ENCODE measurements around the gene RPL26. TPM values are rescaled to one million over a fixed set of nuclear protein-coding genes. Genes with fewer than 3 reads are reported as not detected.

The RPL26 gene
- total and polyA plus RNA-seq, 2 donors (not counting 3 experiments of a cell fraction or from before 2014, with no cell fraction given), result 1,805 to 2,229 TPM

DNA sequence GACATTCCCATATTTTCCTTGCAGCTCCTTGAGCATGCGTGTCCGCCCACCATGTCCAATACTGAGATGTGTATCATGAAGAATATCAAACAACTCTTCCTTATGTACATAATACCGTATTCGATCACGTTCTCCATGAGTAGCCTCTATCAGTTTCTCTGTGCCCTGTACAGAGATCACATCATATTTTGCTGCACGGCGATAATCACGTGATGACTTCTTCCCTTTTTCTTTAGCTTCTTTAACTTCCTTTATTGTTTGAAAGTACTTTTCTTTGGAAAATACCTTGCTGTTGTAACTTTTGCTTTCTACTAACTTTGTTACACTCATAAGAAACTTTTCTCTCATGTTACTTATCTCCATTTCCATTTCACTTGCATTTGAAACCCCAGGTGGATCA is 13.0 kb downstream of the RPL26 start:
- DNase-seq (ENCODE audit: low read depth, low spot score) (no peak), FAIRE-seq (no peak)
- no peaks in the 10 kb centered on the region for H3K9me3 ChIP-seq (replicated peaks; ENCODE audit: control insufficient read depth, insufficient read depth, low read length)
- H3K4me3 ChIP-seq (replicated peaks in 1 of 3; ENCODE audit: insufficient read depth in 1 of 3, low read depth in 1 of 3, low read length in 3 of 3), result no peak overlapping the region
- H3K36me3 ChIP-seq (ENCODE audit: control insufficient read depth in 2 of 2, extremely low read depth in 1 of 2, insufficient read depth in 2 of 2, low read length in 2 of 2), result peaks cover 4 to 10% of the 10 kb centered on the region in 2 experiments
- BruUV-seq (replicated peaks), result no TSS peak
- no peaks in the 10 kb centered on the region for H3K9me1 ChIP-seq (replicated peaks; ENCODE audit: control insufficient read depth, extremely low read depth, insufficient read depth, low read length)
- no peak for TF ChIP-seq MAX (IDR thresholded peaks at IDR 0.05; ENCODE audit: insufficient read depth, insufficient read length)
- no peak for TF ChIP-seq EZH2 (IDR thresholded peaks at IDR 0.05; ENCODE audit: borderline replicate concordance, low read depth, low read length, severe bottlenecking)
- TF ChIP-seq MYC (IDR thresholded peaks at IDR 0.05; ENCODE audit: low read depth, low read length), result no peak
- TF ChIP-seq JUN (IDR thresholded peaks at IDR 0.05; ENCODE audit: borderline replicate concordance, insufficient read depth, insufficient read length, low read depth), result no peak
- TF ChIP-seq POLR2AphosphoS5 (IDR thresholded peaks at IDR 0.05; ENCODE audit: insufficient read depth, low read depth, low read length), result no peak
- TF ChIP-seq POLR2A (IDR thresholded peaks at IDR 0.05; ENCODE audit: low read depth, low read length), result no peak
- TF ChIP-seq GATA2 (IDR thresholded peaks at IDR 0.05; ENCODE audit: insufficient read depth, insufficient read length, low read depth, low read length), result no peak
- no peaks in the 10 kb centered on the region for H3K27me3 ChIP-seq (ENCODE audit: control insufficient read depth in 2 of 2, insufficient read depth in 2 of 2, low read length in 2 of 2)
- POLR2A ChIA-PET, result no interaction called here
- peaks cover 19% of the 10 kb centered on the region for H3K4me1 ChIP-seq (ENCODE audit: control insufficient read depth, extremely low read depth, insufficient read depth, low read length)
- no peaks in the 10 kb centered on the region for H3K79me2 ChIP-seq (ENCODE audit: control insufficient read depth, insufficient read depth, low read length)
- no peak overlapping the region for H3K4me2 ChIP-seq (ENCODE audit: insufficient read depth, low read length)
- H2AFZ ChIP-seq (ENCODE audit: low read depth, low read length), result no peak overlapping the region
- intact Hi-C loops (cut with micrococcal nuclease), result no loop called here
- CTCF ChIA-PET, result interaction anchor here (1.1 to 1.6 kb wide), 2 partner anchors 9 to 10 kb away, joined by 4 read pairs; no protein-coding TSS in a partner anchor
- dilution Hi-C loops (cut with MboI; ENCODE audit: extremely low pct_ligation_motif_present, low sequenced_read_pairs), result no loop called here
- H3K27ac ChIP-seq (ENCODE audit: insufficient read depth, low read depth, low read length), result no peak overlapping the region
- no peak overlapping the region for H3K9ac ChIP-seq (replicated peaks; ENCODE audit: extremely low read depth, insufficient read depth, low read length)
- no peaks in the 10 kb centered on the region for H4K20me1 ChIP-seq (replicated peaks; ENCODE audit: control insufficient read depth, extremely low read depth, insufficient read depth, low read length)

- intact Hi-C loops (cut with micrococcal nuclease), result no loop called here
- no peaks in the 10 kb centered on the region for H3K79me2 ChIP-seq (ENCODE audit: control insufficient read depth, insufficient read depth, low read length)
- DNase-seq (ENCODE audit: low read depth, low spot score) (no peak), FAIRE-seq (no peak)
- H3K9me3 ChIP-seq (replicated peaks; ENCODE audit: control insufficient read depth, insufficient read depth, low read length), result no peaks in the 10 kb centered on the region
- H3K9ac ChIP-seq (replicated peaks; ENCODE audit: extremely low read depth, insufficient read depth, low read length), result no peak overlapping the region
- peaks cover 4 to 10% of the 10 kb centered on the region in 2 experiments for H3K36me3 ChIP-seq (ENCODE audit: control insufficient read depth in 2 of 2, extremely low read depth in 1 of 2, insufficient read depth in 2 of 2, low read length in 2 of 2)
- H3K4me1 ChIP-seq (ENCODE audit: control insufficient read depth, extremely low read depth, insufficient read depth, low read length), result peaks cover 22% of the 10 kb centered on the region
- no peak overlapping the region for H3K4me2 ChIP-seq (ENCODE audit: insufficient read depth, low read length)
- dilution Hi-C loops (cut with MboI; ENCODE audit: extremely low pct_ligation_motif_present, low sequenced_read_pairs), result no loop called here
- no peak overlapping the region for H2AFZ ChIP-seq (ENCODE audit: low read depth, low read length)
- TF ChIP-seq GATA2 (IDR thresholded peaks at IDR 0.05; ENCODE audit: insufficient read depth, insufficient read length, low read depth, low read length), result no peak
- no peak for TF ChIP-seq EZH2 (IDR thresholded peaks at IDR 0.05; ENCODE audit: borderline replicate concordance, low read depth, low read length, severe bottlenecking)
- no peak for TF ChIP-seq FOS (IDR thresholded peaks at IDR 0.05; ENCODE audit: borderline replicate concordance, insufficient read depth, low read length)
- no peak for TF ChIP-seq MYC (IDR thresholded peaks at IDR 0.05; ENCODE audit: low read depth, low read length)
- TF ChIP-seq JUN (IDR thresholded peaks at IDR 0.05; ENCODE audit: borderline replicate concordance, insufficient read depth, insufficient read length, low read depth), result no peak
- TF ChIP-seq, protein P1, sequence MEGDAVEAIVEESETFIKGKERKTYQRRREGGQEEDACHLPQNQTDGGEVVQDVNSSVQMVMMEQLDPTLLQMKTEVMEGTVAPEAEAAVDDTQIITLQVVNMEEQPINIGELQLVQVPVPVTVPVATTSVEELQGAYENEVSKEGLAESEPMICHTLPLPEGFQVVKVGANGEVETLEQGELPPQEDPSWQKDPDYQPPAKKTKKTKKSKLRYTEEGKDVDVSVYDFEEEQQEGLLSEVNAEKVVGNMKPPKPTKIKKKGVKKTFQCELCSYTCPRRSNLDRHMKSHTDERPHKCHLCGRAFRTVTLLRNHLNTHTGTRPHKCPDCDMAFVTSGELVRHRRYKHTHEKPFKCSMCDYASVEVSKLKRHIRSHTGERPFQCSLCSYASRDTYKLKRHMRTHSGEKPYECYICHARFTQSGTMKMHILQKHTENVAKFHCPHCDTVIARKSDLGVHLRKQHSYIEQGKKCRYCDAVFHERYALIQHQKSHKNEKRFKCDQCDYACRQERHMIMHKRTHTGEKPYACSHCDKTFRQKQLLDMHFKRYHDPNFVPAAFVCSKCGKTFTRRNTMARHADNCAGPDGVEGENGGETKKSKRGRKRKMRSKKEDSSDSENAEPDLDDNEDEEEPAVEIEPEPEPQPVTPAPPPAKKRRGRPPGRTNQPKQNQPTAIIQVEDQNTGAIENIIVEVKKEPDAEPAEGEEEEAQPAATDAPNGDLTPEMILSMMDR (IDR thresholded peaks at IDR 0.05; ENCODE audit: extremely low read depth in 1 of 2, insufficient read depth in 1 of 2, low read depth in 1 of 2, low read length in 2 of 2), result no peak
- no peaks in the 10 kb centered on the region for H3K27me3 ChIP-seq (ENCODE audit: control insufficient read depth in 2 of 2, insufficient read depth in 2 of 2, low read length in 2 of 2)
- H3K27ac ChIP-seq (ENCODE audit: insufficient read depth, low read depth, low read length), result no peak overlapping the region
- POLR2A ChIA-PET, result no interaction called here
- CTCF ChIA-PET, result no interaction called here
- no peak overlapping the region for H3K4me3 ChIP-seq (replicated peaks in 1 of 3; ENCODE audit: insufficient read depth in 1 of 3, low read depth in 1 of 3, low read length in 3 of 3)
- H4K20me1 ChIP-seq (replicated peaks; ENCODE audit: control insufficient read depth, extremely low read depth, insufficient read depth, low read length), result no peaks in the 10 kb centered on the region
- no TSS peak for BruUV-seq (replicated peaks)
- H3K9me1 ChIP-seq (replicated peaks; ENCODE audit: control insufficient read depth, extremely low read depth, insufficient read depth, low read length), result no peaks in the 10 kb centered on the region
These were observed 14.8 kb downstream of the RPL26 start for GRCh38 chr17:8368193-8368592.

Data from endothelial cell of umbilical vein (primary cell).